OCI-LY3 (cell line): ENCODE measurements around the gene ZNF497.
A peak's percentile ranks its signal among the peaks of the same experiment; 100 is the strongest.

Source experiments
- H2AFZ ChIP-seq: fragments of 200-600, 300-600 bp; shearing (Covaris generic); 2 replicates; pipeline ENCODE4 v1.6.0; 2014; ENCODE audit warnings: antibody characterized with exemption, low read depth, low read length
- H3K27ac ChIP-seq: fragments of 200-600, 300-600 bp; sonication (generic); 2 replicates; pipeline ENCODE4 v1.5.1; 2014; ENCODE audit warnings: mild to moderate bottlenecking, low read length, moderate library complexity, mixed read lengths
- H3K27me3 ChIP-seq: fragments of 200-600, 300-600 bp; sonication (generic); 2 replicates; pipeline ENCODE4 v1.6.1; 2014; ENCODE audit warnings: low read depth, low read length, mixed read lengths
- H3K36me3 ChIP-seq: fragments of 200-600, 300-600 bp; sonication (generic); replicated peaks from 2 replicates; pipeline ENCODE3; 2014; ENCODE audit warnings: low read depth, low read length, mixed read lengths
- H3K4me1 ChIP-seq: fragments of 300-600, 200-600 bp; sonication (generic); 2 replicates; pipeline ENCODE4 v1.6.1; 2014; ENCODE audit warnings: low read length, mixed read lengths
- H3K4me2 ChIP-seq: fragments of 200-600, 300-600 bp; sonication (generic); 2 replicates; pipeline ENCODE4 v1.6.1; 2014; ENCODE audit warnings: low read length, mixed read lengths
- H3K4me3 ChIP-seq: fragments of 300-600, 200-600 bp; sonication (generic); 2 replicates; pipeline ENCODE4 v1.5.1; 2014; ENCODE audit warnings: antibody characterized with exemption, mild to moderate bottlenecking, low read length, moderate library complexity
- H3K79me2 ChIP-seq: fragments of 300-600, 200-600 bp; shearing (Covaris generic); 2 replicates; pipeline ENCODE4 v1.6.1; 2014; ENCODE audit warnings: mild to moderate bottlenecking, low read length, mixed read lengths
- H3K9ac ChIP-seq: fragments of 300-600, 200-600 bp; shearing (Covaris generic); 2 replicates; pipeline ENCODE4 v1.6.0; 2014; ENCODE audit warnings: mild to moderate bottlenecking, low read length, moderate library complexity
- H3K9me3 ChIP-seq: fragments of 200-600, 300-600 bp; shearing (Covaris generic); 2 replicates; pipeline ENCODE4 v1.6.1; 2014; ENCODE audit warnings: low read length, mixed read lengths; ENCODE audit not compliant: insufficient read depth
- H4K20me1 ChIP-seq: fragments of 200-600, 300-600 bp; sonication (generic); 2 replicates; pipeline ENCODE4 v1.6.1; 2016; ENCODE audit warnings: low read length, mixed read lengths; ENCODE audit not compliant: insufficient read depth
- EZH2phosphoT487 ChIP-seq: fragments of 200-600 bp; shearing (Covaris generic); IDR thresholded peaks from 2 replicates; pipeline ENCODE4 v1.6.1; 2018; ENCODE audit warnings: antibody characterized with exemption, mixed run types, low read depth
- TF ChIP-seq, protein P1 (sequence below): fragments of 200-600, 300-600 bp; sonication (generic); IDR thresholded peaks from 2 replicates; pipeline ENCODE4 v1.5.1; 2014; ENCODE audit warnings: antibody characterized with exemption, low read length, low read depth

The ZNF497 gene

DNA sequence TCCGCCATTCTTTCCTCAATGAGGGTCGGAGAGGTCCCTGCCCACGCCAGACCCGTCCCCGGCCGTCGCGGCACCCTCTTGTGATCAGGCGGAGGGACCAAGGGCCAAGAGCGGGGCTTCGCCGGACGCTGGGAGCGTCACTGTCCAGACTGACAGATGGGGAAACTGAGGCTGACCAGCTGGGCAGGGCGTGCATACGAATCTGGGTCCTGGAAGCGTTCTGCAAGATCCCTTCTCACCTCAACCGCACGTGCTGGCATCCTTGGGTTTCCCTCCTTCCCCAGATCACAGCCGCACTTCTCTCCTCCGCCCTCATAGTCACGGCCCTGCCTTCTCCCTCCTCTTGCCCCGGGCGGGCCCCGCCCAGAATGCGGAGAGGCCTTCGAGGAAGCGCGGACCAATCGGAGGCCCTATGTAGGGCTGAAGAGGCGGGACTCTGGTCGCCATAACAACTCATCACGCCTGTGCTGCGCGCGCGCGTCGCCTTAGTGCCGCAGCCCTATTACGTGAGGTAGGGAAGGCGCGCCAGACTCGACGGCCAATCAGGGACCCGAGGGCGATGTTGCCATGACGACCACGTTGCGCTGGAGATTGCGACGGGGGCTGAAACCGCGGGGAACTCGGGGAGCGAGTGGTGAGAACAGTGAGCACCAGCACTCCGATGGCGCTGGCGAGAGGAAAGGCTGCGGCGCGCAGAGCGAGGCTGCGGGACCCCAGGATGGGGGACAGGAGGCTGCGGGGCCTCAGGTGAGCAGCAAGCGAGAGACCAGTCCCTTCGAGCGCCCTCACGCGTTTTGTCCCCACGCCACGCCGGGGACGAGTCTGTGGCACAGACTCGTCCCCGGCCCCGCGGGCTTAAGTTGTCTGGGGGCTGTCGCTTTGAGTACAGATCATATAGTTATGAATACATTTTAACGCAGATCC is 38.6 kb upstream of the ZNF497 start:
- Histone ChIP-seq H3K27ac (peak overlapping the region; percentile 45), H3K4me3 (peak overlapping the region; percentile 82), H3K36me3 (peaks cover 12% of the 10 kb centered on the region), H3K4me1 (peaks cover 11% of the 10 kb centered on the region), H3K9me3 (no peaks in the 10 kb centered on the region), H3K9ac (peak overlapping the region; percentile 75), H3K27me3 (no peaks in the 10 kb centered on the region), H2AFZ (peak overlapping the region; percentile 44; the same call in 1 of the 2 replicates), H3K79me2 (peaks cover 4% of the 10 kb centered on the region), H4K20me1 (no peaks in the 10 kb centered on the region), H3K4me2 (peak overlapping the region; percentile 90)
- TF ChIP-seq, protein P1, sequence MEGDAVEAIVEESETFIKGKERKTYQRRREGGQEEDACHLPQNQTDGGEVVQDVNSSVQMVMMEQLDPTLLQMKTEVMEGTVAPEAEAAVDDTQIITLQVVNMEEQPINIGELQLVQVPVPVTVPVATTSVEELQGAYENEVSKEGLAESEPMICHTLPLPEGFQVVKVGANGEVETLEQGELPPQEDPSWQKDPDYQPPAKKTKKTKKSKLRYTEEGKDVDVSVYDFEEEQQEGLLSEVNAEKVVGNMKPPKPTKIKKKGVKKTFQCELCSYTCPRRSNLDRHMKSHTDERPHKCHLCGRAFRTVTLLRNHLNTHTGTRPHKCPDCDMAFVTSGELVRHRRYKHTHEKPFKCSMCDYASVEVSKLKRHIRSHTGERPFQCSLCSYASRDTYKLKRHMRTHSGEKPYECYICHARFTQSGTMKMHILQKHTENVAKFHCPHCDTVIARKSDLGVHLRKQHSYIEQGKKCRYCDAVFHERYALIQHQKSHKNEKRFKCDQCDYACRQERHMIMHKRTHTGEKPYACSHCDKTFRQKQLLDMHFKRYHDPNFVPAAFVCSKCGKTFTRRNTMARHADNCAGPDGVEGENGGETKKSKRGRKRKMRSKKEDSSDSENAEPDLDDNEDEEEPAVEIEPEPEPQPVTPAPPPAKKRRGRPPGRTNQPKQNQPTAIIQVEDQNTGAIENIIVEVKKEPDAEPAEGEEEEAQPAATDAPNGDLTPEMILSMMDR, result peak; percentile 25; the same call in 1 of the 2 replicates
- TF ChIP-seq EZH2phosphoT487, result no peak

DNA sequence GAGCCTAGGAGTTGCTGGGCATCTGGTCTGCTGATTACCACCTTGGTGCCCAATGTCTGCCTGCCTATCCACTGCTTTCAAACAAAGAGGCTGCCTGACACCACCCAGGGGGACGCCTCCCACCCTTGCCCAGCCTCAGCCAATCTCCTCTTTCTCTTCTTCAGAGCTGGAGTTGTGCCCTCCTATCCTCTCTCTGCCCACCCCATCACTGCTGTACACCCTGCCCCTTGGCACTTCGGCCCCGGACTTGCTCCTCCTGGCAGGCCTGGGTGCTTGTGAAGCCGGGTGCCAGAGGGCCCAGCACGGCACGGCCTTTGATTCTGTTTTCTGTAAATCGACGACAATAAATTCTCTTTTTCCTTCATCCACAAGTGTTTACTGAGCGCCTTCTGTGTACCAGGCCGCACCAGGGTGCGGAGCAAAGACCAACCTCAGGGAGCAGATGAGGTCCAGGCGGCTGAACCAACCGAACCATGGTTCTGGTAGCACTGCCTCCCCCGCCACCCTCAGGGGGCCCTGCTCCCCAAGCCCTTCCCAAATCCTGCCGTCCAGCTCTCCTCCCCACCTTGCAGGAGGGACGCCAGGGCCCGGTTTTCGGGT is 37.9 kb upstream of the ZNF497 start:
- peak overlapping the region; percentile 78 for H3K4me3 ChIP-seq
- peaks cover 4% of the 10 kb centered on the region for H3K79me2 ChIP-seq
- H3K27ac ChIP-seq, result no peak overlapping the region
- peaks cover 18% of the 10 kb centered on the region for H3K36me3 ChIP-seq
- no peak for TF ChIP-seq EZH2phosphoT487
- TF ChIP-seq, protein P1, result no peak
- H3K9ac ChIP-seq, result peak overlapping the region; percentile 56
- H2AFZ ChIP-seq, result peak overlapping the region; percentile 29; the same call in 1 of the 2 replicates
- no peaks in the 10 kb centered on the region for H3K27me3 ChIP-seq
- peaks cover 11% of the 10 kb centered on the region for H3K4me1 ChIP-seq
- 0 out of 2 replicates have a peak, but pooled peaks cover 2% of the 10 kb centered on the region for H4K20me1 ChIP-seq
- peak overlapping the region; percentile 90 for H3K4me2 ChIP-seq
- H3K9me3 ChIP-seq, result no peaks in the 10 kb centered on the region

DNA sequence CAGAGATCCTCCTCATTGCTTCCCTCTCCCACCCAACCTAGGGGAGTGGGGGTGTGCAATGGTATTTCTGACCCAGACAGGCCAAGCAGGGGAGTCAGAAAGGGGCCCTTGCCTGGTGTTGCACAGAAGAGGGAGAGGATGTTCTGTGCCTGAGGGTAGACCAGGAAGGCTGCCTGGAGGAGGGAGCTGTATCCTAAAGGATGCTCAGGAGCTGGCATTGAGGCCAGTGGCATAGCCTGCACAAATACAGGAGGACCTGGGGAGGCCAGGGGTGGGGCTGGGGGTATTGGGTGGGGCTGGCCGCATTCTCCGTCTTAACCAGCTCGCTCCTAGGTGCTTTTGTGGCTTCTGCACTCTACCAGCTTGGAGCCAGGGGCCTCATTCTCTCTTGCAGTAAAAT is 37.4 kb upstream of the ZNF497 start:
- TF ChIP-seq EZH2phosphoT487, result no peak
- TF ChIP-seq, protein P1, result no peak
- H3K9me3 ChIP-seq, result no peaks in the 10 kb centered on the region
- no peak overlapping the region for H3K9ac ChIP-seq
- no peak overlapping the region for H3K27ac ChIP-seq
- H2AFZ ChIP-seq, result no peak overlapping the region
- peaks cover 7% of the 10 kb centered on the region for H4K20me1 ChIP-seq
- no peaks in the 10 kb centered on the region for H3K27me3 ChIP-seq
- H3K4me2 ChIP-seq, result no peak overlapping the region
- no peak overlapping the region for H3K4me3 ChIP-seq
- peaks cover 11% of the 10 kb centered on the region for H3K4me1 ChIP-seq
- peaks cover 4% of the 10 kb centered on the region for H3K79me2 ChIP-seq
- peaks cover 23% of the 10 kb centered on the region for H3K36me3 ChIP-seq

DNA sequence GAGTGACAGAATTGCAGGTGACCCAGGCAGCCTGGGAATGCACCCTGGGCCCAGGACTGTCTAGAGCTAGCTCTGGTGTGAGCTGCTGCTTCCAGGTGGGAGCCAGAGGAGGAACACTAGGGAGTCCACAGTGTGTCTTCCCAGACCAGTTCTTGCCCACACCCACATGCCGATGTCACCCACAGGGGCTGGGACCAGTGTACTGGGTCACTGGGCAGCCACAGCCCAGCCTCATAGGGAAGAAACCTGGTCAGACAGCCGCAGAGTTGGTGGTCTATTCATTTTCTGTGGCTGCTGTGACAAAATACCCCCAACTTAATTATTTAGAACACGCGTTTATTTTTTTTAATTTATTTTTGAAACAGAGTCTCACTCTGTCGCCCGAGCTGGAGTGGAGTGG is 36.0 kb upstream of the ZNF497 start:
- Histone ChIP-seq H3K4me1 (peaks cover 11% of the 10 kb centered on the region), H3K9me3 (no peaks in the 10 kb centered on the region), H3K36me3 (peaks cover 35% of the 10 kb centered on the region), H3K4me3 (no peak overlapping the region), H3K27ac (no peak overlapping the region), H3K4me2 (no peak overlapping the region), H3K27me3 (no peaks in the 10 kb centered on the region), H2AFZ (no peak overlapping the region), H4K20me1 (peaks cover 20% of the 10 kb centered on the region), H3K9ac (no peak overlapping the region), H3K79me2 (peaks cover 4% of the 10 kb centered on the region)
- TF ChIP-seq, protein P1, result no peak
- no peak for TF ChIP-seq EZH2phosphoT487
